ENCODE measurements around the gene SLC30A9. TPM values are rescaled to one million over a fixed set of nuclear protein-coding genes. Genes with fewer than 3 reads are reported as not detected.

Gene SLC30A9
- total and polyA plus RNA-seq, 2 of the 13 experiments (the other 11 are each of a cell fraction or from before 2014, with no cell fraction given), result 27.5 to 72.8 TPM

- TF ChIP-seq ZNF580 (CRISPR knock-in tag; IDR thresholded peaks at IDR 0.05; ENCODE audit: borderline replicate concordance, low read depth) (peak; percentile 81; the same call in 1 of the 2 replicates), AHR (CRISPR knock-in tag; IDR thresholded peaks at IDR 0.05) (peak; percentile 84; the same call in 1 of the 2 replicates), ZNF263 (CRISPR knock-in tag; IDR thresholded peaks at IDR 0.05) (peak; percentile 92), SMC3 (IDR thresholded peaks at IDR 0.05; ENCODE audit: low read length) (no peak), ZFP91 (CRISPR knock-in tag; IDR thresholded peaks at IDR 0.05; ENCODE audit: borderline replicate concordance) (peak; percentile 93), ZNF777 (CRISPR knock-in tag; IDR thresholded peaks at IDR 0.05) (peak; percentile 45; the same call in 1 of the 2 replicates), ELF1 (CRISPR knock-in tag; IDR thresholded peaks at IDR 0.05) (peak; percentile 94), ZNF331 (CRISPR knock-in tag; IDR thresholded peaks at IDR 0.05) (0 out of 2 replicates have a peak, but pooled peaks have one; percentile 55), GABPB1 (CRISPR knock-in tag; IDR thresholded peaks at IDR 0.05) (peak; percentile 98), TOE1 (CRISPR knock-in tag; IDR thresholded peaks at IDR 0.05) (no peak), PBX3 (CRISPR knock-in tag; IDR thresholded peaks at IDR 0.05; ENCODE audit: borderline replicate concordance) (no peak), NR2F6 (IDR thresholded peaks at IDR 0.05) (peak; percentile 33; the same call in 1 of the 2 replicates), NR2F6 (CRISPR knock-in tag; IDR thresholded peaks at IDR 0.05) (peak; percentile 69; the same call in 1 of the 2 replicates), PBX2 (CRISPR knock-in tag; IDR thresholded peaks at IDR 0.05) (no peak), NFATC3 (CRISPR knock-in tag; IDR thresholded peaks at IDR 0.05) (peak; percentile 69), ZNF775 (CRISPR knock-in tag; IDR thresholded peaks at IDR 0.05; ENCODE audit: borderline replicate concordance) (no peak), U2AF2 (IDR thresholded peaks at IDR 0.05; ENCODE audit: low read depth, low read length) (no peak), DRAP1 (CRISPR knock-in tag; IDR thresholded peaks at IDR 0.05) (peak; percentile 83), ATF7 (IDR thresholded peaks at IDR 0.05) (peak; percentile 87), ATF7 (CRISPR knock-in tag; IDR thresholded peaks at IDR 0.05) (peak; percentile 79; the same call in 1 of the 2 replicates), MXD3 (CRISPR knock-in tag; IDR thresholded peaks at IDR 0.05) (peak; percentile 61; the same call in 1 of the 2 replicates), ARID2 (CRISPR knock-in tag; IDR thresholded peaks at IDR 0.05; ENCODE audit: borderline replicate concordance) (no peak), SP2 (CRISPR knock-in tag; IDR thresholded peaks at IDR 0.05) (peak; percentile 72), CBX2 (IDR thresholded peaks at IDR 0.05; ENCODE audit: low read depth, low read length) (no peak), CBX2 (CRISPR knock-in tag; IDR thresholded peaks at IDR 0.05; ENCODE audit: low read depth) (no peak), ZBTB7B (CRISPR knock-in tag; IDR thresholded peaks at IDR 0.05) (peak; percentile 25; the same call in 1 of the 2 replicates), ZNF747 (CRISPR knock-in tag; IDR thresholded peaks at IDR 0.05; ENCODE audit: borderline replicate concordance) (peak; percentile 39; the same call in 1 of the 2 replicates)
These were observed at the start of gene SLC30A9 (continued) for GRCh38 chr4:41990365-41991111.

All from HepG2 (cell line).